Activated CD8-positive, alpha-beta memory T cell treated with anti-CD3 and anti-CD28 coated beads, Interleukin-2, amount 50 U/mL, for 24 hours (primary cell): ENCODE data around the gene ST8SIA4.

Experiments
- DNase-seq: peaks from one replicate; pipeline ENCODE4 v3.0.0-alpha.2; 2020; ENCODE audit errors: extremely low read depth

ST8SIA4 gene, protein sequence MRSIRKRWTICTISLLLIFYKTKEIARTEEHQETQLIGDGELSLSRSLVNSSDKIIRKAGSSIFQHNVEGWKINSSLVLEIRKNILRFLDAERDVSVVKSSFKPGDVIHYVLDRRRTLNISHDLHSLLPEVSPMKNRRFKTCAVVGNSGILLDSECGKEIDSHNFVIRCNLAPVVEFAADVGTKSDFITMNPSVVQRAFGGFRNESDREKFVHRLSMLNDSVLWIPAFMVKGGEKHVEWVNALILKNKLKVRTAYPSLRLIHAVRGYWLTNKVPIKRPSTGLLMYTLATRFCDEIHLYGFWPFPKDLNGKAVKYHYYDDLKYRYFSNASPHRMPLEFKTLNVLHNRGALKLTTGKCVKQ

DNA sequence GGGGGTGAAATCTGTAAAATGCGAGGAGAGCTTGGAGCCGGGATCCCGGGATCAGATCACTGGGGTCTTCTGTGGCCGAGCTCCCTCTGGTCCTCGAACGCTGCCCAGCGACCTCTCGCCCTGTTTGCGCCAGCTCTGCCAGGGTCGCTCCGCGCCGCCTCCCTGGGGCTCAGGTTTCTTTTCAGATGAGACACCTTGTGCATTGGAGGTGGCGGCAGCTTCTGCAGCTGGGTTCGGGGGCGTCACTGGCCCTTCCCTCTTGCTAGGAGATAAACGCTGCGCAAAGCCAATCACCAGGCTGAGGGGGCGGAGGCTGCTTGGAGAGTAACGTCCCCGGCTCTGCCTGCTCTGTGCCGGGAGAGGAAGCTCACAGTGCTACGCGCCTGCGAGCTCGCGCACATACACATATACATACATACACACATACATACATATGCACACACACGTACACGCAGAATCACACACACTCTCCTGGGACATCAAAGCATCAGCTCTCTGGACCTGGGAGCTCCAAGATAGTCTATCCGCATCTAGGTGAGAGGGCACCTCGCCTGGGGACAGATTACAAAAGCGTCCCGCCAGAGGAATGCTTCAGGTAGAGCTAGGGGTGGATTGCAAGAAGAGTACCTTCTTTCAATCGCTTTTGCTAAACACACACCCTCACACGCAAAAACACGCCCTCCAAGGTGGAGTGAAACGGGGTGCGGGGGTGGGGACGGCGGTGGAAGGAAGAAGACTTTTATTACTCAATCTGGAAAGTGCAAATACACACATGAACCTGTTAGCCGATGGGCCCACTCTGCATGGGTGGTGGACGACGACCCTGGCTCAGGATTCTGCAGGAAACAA is at the start of gene ST8SIA4:
Gene ST8SIA4, minus strand, starts transcription at position 244 of the 849 bp plus-strand sequence. CDS start 327 bp downstream, outside the sequence.
- DNase-seq, result peak; percentile 86

DNA sequence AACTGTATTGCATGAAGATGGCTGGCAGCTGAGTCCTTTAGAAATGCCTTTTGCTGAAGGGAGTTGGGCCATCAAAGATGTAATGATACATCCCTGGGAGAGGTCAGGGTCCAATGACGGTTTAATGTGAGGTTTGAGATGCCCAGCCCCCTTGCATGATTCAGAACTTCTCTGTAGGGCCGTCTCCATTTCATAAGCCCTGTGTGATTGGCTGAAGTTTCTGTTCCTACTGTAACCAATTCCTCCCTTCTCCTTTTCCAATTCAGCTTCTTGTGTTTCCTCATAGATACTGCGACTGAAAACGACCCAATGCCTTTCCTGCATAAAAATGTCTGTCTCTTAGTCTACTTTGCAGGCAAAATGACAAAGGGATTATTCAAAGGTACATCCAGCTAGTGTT is 47.9 kb upstream of the ST8SIA4 start:
- no peak for DNase-seq

DNA sequence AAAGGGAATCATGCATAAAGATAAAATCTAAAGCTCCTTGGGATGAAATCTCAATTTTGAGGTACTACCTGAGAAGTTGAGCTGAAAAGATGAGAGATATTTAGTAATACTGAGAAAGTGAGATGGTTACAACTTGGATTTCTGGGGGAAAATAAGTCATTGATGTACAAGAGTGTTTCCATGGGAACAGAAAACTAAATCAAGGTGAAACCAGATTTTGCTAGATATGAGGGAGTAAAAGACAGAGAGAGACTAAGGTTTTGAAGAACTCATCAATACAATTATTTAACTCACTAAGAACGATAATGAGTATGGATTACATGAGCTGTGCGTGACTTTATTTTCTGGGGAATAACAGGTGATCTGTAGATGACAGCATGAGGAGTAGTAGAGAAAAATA is 10.2 kb upstream of the ST8SIA4 start:
- DNase-seq, result no peak

DNA sequence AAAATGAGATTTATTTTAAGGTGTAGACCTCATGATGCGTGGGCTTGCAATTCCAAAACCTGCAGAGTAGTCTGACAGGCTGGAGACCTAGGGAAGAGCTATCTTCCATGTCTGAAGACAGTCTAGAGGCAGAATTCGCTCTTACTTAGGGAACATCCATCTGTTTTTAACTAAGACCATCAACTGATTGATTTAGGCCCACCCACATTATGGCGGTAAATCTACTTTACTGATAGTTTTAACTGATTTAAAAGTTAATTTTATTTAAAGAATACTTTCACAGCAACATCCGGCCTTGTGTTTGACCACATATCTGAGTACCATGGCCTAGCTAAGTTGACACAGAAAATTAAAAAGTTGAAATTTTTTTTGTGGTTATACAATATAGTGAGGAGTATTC is 6.0 kb upstream of the ST8SIA4 start:
- no peak for DNase-seq

DNA sequence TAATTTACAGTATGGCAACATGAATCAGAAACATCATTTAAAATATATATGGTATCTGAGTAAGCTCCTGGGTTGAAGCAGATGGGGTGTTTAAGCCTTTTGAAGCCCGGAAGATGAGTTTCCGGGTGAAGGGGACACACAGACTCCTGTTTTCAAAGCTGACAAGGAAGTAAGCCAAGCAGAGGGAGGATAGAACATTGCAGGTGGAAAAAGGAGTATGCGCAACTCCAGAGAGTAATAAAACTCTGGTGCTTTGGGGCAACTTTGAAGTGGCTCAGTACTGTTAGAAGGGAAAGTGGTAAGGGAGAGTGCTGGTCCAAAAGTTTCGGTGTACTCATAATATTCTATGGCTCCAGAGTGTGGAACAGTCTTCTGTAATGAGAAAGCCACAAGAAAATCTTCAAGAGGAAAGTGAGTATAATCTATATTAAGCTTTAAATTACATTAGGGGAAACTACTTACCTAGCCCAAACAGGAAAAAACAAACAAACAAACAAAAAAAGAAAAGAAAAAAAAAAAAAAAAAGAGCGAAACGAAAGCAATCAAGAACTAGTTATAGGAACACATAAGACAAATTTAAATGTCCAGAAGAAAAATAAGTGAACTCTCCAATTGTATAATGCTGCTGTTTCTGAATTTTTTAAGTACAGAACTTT is 2.3 kb upstream of the ST8SIA4 start:
- DNase-seq, result no peak

DNA sequence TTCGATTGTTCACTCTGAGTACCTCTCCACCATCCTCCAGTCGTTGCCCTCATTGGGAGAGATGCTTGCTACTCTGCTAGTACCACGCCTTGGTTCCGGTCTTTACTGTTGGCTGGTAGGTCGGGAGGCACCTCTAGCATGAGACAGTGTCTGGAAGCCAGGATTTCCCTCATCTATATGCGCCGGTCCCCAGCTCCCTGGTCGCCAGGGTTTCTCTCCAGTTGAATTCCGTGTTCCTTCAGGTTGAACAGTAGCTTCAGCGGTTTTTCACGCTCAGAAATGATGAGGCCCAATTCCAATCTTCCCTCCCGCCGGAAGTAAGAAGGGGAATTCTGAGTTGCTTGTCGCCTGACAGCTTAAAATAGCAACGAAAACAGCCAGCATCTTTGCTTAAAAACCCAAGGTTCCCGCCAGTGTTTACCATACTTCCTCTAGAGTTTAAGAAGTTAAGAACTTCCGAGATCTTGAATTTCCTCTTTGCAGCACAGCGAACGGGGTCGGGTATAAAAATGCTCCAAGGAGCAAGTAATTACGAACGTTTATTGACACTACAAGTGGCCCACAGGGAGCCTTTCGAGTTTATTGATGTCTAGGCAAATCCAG is 1.3 kb upstream of the ST8SIA4 start:
- DNase-seq, result no peak

DNA sequence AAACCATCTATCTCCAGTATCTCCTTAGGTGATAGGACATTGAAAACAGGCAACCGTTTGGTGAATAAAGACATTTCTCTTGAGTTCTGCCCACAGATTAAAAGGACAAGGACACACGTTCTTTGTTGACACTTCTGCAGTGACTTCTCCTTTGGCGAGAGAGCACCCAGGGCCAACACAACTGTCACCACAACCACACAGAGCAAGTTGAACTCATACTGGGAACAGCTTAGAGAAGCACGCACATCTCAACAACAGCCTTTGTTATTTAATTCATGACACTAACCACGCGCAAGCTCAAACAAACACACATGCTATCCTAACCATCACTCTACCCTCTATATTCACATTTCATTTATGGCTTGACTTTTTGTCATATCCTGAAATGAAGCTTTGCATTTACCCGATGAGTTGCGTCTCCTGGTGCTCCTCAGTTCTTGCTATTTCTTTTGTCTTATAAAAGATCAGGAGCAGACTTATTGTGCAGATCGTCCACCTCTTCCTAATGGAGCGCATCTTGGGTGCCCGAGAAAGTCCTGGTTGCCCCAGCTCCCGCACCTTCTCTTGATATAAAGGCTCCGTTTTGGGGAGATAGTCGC is 543 bp downstream of the ST8SIA4 start:
- DNase-seq, result no peak

DNA sequence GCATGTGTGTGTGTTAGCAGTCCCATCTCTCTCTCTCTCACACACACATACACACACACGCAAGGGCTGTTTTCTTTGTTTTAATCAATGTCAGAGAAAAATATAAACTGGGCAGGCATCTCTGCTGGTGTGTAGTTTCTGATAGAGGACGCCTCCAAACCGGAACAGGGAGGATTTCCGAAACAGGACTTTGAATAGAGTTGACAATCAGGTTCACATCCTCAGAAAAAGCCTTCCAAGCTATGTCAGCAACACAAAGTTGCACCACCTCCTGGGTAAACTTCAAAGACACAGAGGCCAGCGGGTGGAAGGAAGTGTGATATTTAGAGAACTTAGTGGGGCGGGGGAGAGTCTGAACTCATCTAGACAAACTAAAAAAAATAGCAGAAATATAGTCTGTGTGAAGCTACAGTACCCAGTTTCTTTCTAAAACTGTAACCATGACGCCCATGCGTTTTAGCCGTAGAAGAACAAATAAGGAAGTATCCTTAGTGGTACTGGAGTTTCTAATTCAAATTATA is 1.2 kb downstream of the ST8SIA4 start:
- no peak for DNase-seq

DNA sequence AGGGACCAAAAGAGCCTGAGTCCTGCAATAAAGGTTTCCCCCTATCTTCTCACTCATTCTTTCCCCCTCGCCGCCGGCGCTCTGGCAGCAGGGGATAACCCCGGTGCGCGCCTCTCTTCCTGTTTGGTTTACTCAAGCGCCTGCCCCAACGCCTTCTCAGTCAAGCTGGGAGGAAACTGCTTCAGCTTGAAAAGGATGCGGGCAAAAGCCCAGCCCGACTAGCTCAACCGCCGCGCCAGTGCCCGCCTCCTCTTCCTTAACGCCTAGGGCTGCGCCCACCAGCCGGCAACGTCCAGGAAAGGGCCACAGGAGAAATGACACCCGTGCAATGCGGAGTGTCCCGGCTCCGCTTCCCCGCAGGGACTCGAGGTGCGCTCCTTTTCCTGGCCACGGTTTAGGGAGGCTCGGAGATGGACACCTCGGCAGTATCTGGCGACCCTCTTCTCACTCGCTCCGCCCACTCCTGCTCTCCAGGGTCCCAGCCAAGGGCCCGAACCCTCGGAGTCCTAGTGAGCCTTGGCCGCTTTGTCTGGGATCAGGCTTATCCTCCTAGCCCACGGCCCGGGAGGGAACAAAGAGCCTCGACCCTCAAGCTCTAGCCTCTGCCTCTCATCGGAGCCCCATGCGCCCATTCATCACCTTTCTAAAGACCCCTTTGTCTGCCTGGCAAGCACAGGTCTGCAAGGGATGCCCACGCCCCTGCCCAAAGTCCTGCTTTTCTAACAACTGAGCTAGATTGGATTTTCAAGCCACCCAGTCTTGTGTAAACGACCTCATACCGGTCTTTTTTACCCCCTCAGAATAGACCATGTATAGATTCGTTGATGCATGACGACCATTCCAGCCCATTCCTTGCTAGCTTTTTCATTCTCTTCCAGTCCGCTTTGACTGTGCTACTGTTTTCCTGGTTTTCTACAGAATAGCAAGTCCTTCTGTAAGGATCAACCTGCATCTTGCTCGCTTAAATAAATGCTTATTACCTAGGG is 2.0 kb downstream of the ST8SIA4 start:
- peak; percentile 80 for DNase-seq

DNA sequence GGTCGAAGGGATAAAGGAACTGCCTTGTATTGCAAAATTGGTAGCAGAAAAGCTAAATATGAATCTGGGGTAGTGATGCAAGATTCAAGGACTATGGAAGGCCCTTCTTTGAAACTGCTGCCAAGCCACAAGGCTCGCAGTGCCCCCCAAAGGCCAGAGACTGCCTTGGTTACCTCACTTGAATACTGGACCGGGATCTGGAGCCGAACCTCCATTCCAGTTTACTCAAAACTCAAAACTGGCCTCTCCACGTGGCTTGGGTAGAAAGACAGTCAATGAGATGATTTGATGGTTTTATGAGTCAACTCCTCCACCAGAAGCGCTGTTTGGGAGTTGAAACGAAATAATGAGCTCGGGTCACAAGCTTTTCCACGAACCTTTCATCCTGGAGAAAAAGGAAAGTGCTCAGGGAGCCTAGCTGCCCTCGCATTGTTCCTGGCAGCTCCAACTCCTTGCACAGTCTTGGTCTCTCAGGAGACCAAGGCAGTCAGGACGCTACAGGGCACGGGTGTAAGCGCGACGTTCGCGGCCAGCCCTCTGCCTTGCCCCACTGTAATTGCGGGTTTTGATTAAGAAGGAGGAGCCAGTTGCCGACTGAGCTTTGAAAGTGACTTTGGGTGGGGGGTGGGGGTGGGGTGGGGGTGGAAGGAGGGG is 2.8 kb downstream of the ST8SIA4 start:
- DNase-seq, result peak; percentile 49

DNA sequence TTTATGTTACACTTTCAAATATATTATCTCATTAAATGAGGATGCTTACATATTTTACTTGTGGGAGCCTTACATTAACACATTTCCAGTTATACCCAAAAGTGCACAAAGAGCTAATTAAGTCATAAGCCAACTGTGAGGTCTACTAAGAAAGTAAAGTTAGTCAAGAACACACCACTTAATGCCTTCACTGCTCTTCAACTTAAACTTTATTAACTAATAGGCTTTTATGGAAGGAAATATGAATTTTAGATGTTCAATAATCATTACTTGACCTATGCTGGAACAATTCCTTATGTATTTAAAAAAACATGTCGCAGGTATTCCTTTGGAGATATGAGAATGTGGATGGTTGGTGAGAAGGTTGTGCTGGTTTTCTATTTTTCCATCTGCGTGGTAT is 3.4 kb downstream of the ST8SIA4 start:
- DNase-seq, result no peak

DNA sequence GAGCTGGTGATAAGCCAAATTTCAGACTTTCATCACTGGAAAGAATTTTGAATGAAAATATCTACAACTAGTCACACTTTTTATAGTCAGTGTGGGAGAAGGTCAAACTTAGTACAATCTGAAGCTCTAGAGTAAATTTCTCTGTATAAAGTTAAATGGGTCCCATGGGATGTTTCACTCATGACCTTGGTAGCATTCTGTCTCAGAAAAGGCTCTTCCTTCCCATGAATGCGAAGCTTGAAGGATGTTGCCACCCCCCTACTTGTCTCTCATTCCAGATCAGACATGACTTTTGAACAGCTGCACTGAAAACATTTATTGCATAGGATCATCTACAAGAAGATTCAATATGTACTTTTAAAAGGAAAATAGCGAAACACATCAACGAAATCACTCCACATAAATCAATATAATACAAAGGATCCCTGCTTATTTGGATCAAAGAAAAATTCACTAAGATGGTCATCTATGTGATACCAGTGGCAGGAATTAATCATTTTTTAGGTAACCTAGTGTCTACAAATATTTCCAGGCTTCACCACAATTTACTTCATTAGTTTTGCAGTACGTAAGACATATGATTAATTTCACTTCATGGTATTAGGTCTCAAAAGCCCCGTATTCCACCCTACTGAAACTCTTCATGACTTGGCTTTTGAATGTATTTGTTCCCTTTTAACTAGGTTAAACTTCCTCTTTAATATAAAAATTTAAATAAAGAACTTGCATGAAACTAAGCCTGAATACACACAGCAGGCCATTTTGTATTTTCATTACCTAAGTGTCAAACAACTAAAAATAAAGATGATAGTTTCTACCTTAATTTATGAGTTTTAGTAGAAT is 4.4 kb downstream of the ST8SIA4 start:
- no peak for DNase-seq

DNA sequence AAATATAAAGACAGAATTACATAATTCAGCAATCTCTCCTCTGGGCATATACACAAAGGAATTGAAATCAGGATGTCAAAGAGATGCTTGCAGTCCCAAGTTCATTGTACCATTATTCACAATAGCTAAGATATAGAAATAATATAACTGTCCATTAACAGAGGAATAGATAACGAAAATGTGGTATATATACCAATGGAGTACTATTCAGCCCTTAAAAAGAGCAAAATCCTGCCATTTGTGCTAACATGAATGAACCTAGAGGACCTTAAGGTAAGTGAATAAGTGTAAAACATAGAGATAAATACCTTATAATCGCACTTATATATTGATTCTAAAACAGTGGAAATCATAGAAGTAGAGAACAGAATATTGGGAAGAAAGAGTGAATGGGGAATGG is 7.0 kb downstream of the ST8SIA4 start:
- no peak for DNase-seq

DNA sequence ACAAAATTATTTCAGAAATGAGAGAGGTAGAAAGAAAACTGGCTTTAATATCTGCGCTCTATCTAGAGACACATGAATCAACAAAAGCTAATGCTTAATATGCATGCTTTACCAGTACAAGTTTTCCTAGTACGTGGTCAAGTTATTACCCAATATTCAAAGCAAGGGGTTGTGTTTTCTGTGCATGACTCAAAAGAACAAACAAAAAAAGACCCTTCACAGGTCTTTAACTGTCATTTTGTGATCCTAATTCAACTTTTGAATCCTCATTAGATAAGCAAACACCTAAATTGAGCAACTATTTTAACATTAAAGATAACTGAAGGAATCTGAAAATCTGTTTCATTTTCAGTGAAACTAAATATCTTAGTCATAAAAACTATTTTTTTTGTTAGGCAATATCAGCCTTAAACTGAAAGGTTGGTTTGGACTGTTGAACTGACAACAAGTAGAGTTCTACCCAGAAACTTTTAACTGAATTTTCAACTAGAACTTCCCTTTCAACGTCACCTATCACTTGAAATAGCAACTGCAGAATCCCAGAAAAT is 12.5 kb downstream of the ST8SIA4 start:
- DNase-seq, result no peak

DNA sequence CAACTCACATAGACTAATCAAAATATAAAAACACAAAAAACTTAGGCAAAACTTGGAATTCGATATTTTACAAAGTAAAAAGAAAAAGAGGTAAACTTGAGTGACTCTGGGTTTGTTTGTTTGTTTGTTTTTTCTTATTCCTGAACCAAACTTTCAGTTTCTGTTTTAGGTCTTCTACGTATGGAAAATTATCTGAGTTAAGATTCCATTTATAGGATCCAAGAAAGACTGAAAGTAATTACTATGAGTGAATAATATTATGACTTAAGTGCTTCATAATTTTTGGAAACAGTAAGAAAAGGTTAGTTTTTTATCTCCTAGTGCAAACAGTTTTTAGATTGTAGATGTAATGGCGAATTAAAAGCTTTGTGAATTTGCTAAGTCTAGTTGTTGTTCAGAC is 13.2 kb downstream of the ST8SIA4 start:
- no peak for DNase-seq

DNA sequence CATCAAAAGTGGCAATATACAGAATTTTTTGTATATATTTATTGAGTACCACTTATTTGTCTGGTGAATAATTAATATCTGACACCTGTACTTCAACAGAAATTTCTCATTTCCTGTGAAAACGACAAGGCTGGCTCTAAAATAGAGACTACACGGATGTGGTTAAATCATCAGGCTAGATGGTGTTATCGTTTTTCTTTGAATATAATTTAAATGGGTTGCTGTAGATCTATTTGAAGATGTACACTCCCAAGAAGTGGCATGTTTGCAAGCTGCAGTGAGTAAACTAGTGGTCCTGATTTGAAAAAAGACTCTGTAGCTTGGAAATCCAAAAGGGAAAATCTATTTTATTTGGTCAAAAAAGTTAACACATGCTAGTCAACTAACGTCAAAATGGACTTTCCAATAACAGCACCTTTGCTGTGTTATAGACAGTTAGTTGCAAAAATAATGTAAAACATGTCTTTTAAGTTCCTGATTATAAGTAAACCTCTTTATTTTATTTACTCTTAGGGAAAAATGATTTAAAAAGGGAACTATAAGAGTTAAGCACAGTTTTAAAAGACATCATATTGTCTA is 13.8 kb downstream of the ST8SIA4 start:
- no peak for DNase-seq

DNA sequence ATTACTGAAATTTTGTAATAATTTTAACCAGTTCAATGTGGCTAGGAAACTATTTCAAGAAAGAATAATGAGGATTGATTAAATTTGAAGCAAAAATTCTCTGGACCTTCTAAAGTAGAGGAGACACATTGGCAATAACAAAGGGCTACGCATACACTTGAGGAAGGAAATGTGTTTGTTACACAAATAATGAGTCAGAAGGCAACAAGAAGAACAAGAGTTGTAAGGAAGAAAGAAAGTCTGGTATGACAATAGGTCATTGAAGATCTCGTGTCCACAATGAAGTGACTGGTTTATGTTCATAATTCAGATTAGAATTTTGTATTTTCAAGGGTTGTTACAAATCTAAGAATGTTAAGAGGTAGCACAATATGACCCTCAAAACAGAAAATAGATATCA is 25.8 kb downstream of the ST8SIA4 start:
- DNase-seq, result no peak
